ENCODE results near the gene PLEKHH1.

The PLEKHH1 gene

GRCh38 chr14:67528276-67528675, 4.8 kb upstream of the PLEKHH1 start:
- DNase-seq (ENCODE audit: low read depth), result no peak
- no peak overlapping the region for H3K4me3 ChIP-seq (ENCODE audit: low read depth, low read length)
- TF ChIP-seq, protein P1, sequence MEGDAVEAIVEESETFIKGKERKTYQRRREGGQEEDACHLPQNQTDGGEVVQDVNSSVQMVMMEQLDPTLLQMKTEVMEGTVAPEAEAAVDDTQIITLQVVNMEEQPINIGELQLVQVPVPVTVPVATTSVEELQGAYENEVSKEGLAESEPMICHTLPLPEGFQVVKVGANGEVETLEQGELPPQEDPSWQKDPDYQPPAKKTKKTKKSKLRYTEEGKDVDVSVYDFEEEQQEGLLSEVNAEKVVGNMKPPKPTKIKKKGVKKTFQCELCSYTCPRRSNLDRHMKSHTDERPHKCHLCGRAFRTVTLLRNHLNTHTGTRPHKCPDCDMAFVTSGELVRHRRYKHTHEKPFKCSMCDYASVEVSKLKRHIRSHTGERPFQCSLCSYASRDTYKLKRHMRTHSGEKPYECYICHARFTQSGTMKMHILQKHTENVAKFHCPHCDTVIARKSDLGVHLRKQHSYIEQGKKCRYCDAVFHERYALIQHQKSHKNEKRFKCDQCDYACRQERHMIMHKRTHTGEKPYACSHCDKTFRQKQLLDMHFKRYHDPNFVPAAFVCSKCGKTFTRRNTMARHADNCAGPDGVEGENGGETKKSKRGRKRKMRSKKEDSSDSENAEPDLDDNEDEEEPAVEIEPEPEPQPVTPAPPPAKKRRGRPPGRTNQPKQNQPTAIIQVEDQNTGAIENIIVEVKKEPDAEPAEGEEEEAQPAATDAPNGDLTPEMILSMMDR (conservative IDR thresholded peaks at IDR 0.05; ENCODE audit: low read depth, low read length), result no peak

DNA sequence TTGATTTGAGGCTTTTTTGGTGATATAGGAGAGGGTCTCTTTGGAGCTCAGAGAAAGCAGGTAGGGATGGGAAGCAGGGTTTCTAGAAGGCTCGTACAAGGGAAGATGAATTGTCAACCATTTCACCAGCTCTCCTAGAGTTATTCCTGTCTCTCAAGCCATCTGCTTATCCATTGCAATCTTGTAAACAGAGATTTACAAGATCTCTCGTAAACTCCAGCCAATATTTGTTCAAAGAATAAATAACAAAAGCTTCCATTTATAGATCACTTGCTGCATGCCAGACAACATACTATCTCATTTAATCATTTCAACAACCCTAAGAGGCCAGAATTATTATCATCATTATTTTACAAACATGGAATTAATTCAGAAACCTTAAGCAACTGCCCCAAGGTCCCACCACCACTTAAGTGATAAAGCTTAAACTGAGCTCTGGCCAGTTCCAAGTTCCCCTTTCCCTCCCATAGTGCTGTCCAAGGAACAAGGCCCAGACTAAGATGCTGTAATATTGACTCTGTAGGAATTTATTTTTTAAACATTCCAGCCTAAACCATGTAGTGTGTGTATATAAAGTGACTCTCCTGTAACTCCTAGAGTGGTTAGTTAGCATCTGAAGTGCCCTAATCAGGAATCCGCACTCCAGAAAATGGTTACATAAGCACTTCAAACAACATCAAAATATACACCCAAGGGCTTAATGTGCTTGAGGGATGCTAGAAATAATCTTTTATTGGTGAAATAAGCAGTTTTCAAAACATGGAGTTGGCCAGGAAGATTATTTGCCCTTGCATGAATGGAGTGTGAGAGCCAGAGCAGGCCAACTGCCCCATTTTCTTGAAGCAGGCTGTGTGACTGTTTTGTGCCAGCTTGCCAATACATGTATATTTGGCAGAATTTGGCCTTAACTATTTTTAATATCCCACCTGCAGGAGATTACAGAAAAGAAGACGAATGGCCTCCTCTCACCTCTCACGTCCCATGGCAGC, 2.8 kb upstream of the PLEKHH1 start:
- H3K4me3 ChIP-seq (ENCODE audit: low read depth, low read length), result no peak overlapping the region

GRCh38 chr14:67532606-67532997, 488 bp upstream of the PLEKHH1 start:
- TF ChIP-seq, protein P1 (conservative IDR thresholded peaks at IDR 0.05; ENCODE audit: low read depth, low read length), result no peak
- peak overlapping the region; percentile 57 for H3K4me3 ChIP-seq (ENCODE audit: low read depth, low read length)
- DNase-seq (ENCODE audit: low read depth), result no peak

More for the DNA sequence above, 2.8 kb upstream of the PLEKHH1 start:
- TF ChIP-seq, protein P1 (conservative IDR thresholded peaks at IDR 0.05; ENCODE audit: low read depth, low read length), result no peak
- DNase-seq (ENCODE audit: low read depth), result no peak

DNA sequence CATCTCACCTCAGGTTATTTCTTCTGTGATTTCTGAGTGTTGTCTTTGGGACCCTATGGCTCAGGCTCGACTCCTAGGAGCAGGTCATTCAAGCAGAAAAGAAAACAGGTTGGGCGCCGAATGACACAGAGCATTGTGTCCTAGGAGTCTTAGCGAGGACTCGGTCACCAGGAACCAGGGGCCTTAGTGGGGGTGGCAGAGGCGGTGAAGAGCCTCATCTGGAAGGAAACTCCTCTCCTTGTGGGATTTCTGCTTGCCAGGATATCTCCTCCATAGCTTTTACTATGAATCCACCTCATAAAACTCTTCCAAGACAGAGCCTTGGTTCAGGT, 630 bp downstream of the PLEKHH1 start:
- TF ChIP-seq, protein P1 (conservative IDR thresholded peaks at IDR 0.05; ENCODE audit: low read depth, low read length), result no peak
- H3K4me3 ChIP-seq (ENCODE audit: low read depth, low read length), result peak overlapping the region; percentile 57
- no peak for DNase-seq (ENCODE audit: low read depth)

DNA sequence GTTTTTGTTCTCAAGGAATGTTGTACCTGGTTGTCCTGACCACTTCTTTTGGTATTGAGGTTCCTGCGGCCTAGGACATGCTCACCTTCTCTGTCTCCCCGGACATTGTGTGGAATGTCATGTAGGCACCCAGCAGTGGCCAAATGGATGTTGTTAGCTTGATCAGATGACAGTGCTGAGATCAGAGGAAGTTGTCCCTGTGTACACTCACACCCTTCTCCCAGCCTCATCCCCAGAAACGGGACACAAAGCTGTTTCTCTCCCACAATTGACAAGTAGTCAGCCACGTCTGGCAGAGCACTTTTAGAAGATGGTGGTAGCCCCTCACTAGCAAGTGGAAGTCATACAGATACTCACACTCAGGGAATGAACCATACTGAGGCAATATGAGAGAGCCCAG, 3.0 kb downstream of the PLEKHH1 start:
- TF ChIP-seq, protein P1 (conservative IDR thresholded peaks at IDR 0.05; ENCODE audit: low read depth, low read length), result no peak
- H3K4me3 ChIP-seq (ENCODE audit: low read depth, low read length), result no peak overlapping the region

GRCh38 chr14:67537736-67538135, 4.6 kb downstream of the PLEKHH1 start:
- TF ChIP-seq, protein P1 (conservative IDR thresholded peaks at IDR 0.05; ENCODE audit: low read depth, low read length), result no peak
- no peak overlapping the region for H3K4me3 ChIP-seq (ENCODE audit: low read depth, low read length)
- DNase-seq (ENCODE audit: low read depth), result no peak

More for the DNA sequence above, 3.0 kb downstream of the PLEKHH1 start:
- DNase-seq (ENCODE audit: low read depth), result no peak

- TF ChIP-seq, protein P1 (conservative IDR thresholded peaks at IDR 0.05; ENCODE audit: low read depth, low read length), result no peak
- no peak overlapping the region for H3K4me3 ChIP-seq (ENCODE audit: low read depth, low read length)
- DNase-seq (ENCODE audit: low read depth), result no peak
These were observed 5.4 kb downstream of the PLEKHH1 start for GRCh38 chr14:67538501-67538900.

Measured in choroid plexus epithelial cell (primary cell).